M059J (cell line): Measurements from ENCODE around the gene LNX1. TPM values are rescaled to one million over a fixed set of nuclear protein-coding genes. Genes with fewer than 3 reads are reported as not detected.

Experiments used
- DNase-seq: peaks from one replicate; pipeline ENCODE4 v3.0.0-alpha.2; 2012; ENCODE audit warnings: low read depth
- total RNA-seq: library from RNA; depleted of rRNA; stranded (reverse); fragments of >200 nt; shearing (Covaris generic); gene quantifications from 2 replicates; pipeline ENCODE4 v1.2.3, GENCODE V29; 2014

The LNX1 gene
- total RNA-seq, 1 experiment from 2014 or later = 1.7 TPM

GRCh38 chr4:53599632-53600031 is 8.3 kb upstream of the LNX1 start:
- no peak for DNase-seq

- peak; percentile 20 for DNase-seq
Observed at GRCh38 chr4:53598901-53599300, 7.6 kb upstream of the LNX1 start.

DNA sequence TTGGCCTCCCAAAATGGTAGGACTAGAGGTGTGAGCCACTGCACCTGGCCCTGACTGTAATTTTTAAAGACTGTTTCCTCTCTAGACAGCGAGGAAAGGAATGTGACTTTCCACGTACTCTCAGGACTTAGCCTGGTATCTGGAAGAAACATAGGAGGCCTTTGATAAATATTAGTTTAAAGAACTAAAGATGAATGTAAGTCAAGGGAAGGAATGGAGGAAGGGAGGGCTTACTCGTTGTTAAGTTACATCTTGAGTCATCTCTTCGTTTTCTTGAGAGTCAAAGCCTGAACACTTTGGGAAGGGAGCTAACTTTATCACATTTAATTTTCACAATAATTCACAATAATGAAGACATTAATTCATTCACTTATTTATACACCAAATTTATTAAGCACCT is 7.2 kb upstream of the LNX1 start:
- no peak for DNase-seq

DNA sequence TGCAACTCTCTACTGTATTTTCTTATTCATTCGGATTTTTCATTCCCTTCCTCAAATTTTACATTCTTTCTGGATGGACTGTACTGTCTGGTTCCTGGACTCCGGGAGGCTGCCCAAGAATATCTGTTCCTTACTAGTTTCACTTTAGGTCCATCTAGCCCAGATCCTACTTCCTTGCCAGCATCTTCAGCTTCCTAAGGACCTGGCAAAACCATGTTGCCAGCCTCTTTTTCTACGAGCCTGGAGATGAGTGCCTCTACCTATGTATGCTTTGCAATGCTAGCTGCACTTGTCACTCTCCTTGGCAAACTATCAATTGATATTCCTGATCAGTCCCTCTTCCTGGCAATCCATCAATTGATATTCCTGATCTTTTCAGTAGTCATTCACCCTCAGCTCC is 5.6 kb upstream of the LNX1 start:
- no peak for DNase-seq

- DNase-seq = no peak
Observed at GRCh38 chr4:53595834-53596233, 4.5 kb upstream of the LNX1 start.

DNA sequence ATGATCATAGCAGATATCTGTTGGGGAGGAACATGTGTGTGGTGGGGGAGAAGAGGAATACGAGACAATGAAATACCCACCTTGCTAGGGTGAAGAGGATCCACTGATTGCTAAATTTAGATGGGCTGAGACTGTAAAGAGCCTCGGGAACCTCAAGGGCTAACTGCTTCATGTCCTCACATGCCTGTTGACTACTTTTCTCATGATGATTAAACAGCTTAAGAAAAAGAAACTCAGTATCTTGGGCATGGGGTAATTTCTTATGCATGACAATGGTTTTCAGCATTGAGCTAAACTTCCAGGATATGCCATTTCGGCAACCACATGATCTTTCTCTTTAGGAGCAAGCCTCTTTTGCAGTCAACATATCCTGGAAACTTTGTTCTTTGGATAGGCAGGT is 3.9 kb upstream of the LNX1 start:
- no peak for DNase-seq

GRCh38 chr4:53593765-53594164 is 2.5 kb upstream of the LNX1 start:
- no peak for DNase-seq

- DNase-seq = no peak
Observed at GRCh38 chr4:53592686-53593501, 1.6 kb upstream of the LNX1 start.

- no peak for DNase-seq
Observed at GRCh38 chr4:53592122-53592521, 836 bp upstream of the LNX1 start.

GRCh38 chr4:53590187-53590586 is 1.1 kb downstream of the LNX1 start:
- no peak for DNase-seq

GRCh38 chr4:53589511-53589910 is 1.8 kb downstream of the LNX1 start:
- DNase-seq = no peak

DNA sequence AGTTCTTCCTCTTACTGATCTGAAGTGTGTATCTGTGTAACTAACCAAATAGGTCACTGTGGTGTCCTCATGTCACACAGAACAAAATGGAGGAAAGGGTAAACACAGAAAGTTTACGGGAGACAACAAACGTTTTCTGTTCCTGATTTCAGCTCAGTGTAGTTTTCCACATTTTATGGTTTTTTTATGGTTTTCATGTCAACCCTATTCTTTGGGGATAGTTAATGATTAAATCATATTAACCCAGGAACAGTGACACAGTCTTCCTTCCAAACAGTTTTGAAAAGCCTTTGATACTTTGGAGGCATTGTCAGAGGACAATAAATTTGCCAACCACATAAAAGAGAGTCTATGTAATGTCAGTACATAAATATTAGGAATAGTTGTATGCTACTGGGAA is 4.2 kb downstream of the LNX1 start:
- DNase-seq = no peak

GRCh38 chr4:53586121-53586816 is 5.0 kb downstream of the LNX1 start:
- peak; percentile 54 for DNase-seq

DNA sequence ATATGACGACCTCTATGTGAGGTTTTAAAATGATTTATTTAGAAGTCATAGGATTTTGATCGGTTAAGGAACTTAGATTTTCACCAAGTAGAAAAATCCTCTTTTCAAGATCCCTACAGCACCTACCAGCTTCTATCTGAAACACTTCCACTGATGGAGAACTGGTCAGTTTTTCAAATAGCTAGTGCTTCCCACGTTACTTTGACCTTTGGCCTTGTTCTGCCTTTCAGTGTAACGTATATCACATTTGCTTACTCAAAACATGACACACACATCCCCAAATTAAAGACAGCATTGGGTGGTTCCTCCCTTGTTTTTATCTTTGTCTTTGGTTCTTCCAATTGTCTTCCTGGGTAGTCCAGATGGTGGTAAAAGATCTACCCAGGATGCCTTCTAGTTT is 6.6 kb downstream of the LNX1 start:
- DNase-seq = no peak

DNA sequence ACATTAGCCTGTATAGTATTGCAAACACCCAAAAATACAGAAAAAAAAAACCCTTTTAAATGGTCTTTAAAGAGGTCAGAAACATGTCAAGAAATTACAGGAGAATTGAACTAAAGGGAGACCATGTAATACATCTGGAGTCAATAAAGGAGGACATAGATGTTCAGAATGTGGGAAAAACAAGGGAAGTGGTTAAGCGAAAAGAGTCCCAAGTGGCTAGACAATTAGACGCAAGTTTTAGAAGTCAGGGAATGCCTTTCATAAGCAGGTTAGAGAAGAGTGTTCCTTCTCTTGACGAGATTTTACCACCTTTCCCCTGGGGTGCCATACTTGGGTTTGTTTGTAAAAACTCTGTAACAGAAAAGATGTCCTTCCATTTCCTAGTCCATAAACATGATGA is 7.8 kb downstream of the LNX1 start:
- DNase-seq = no peak

GRCh38 chr4:53582194-53582593 is 9.1 kb downstream of the LNX1 start:
- no peak for DNase-seq

DNA sequence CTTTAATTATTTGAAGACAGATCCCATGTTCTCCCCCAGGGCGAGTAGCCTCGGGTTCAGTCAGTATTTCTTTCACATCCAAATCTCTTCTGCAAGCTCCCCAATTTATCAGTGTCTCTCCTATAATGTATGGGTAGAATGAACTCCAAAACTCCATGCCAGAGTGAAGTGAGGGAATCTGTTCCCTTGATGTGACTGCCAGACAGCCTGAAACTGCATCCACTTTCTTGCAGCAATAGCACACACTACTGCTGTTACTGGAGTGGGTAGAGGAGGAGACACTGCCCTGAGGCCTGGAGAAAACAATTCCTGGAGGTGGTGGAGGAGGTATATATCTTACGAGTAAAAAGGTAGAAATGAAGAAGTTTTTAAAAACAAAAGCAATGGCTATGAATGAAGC is 11.0 kb downstream of the LNX1 start:
- DNase-seq = no peak

GRCh38 chr4:53579826-53580225 is 11.5 kb downstream of the LNX1 start:
- DNase-seq = no peak

DNA sequence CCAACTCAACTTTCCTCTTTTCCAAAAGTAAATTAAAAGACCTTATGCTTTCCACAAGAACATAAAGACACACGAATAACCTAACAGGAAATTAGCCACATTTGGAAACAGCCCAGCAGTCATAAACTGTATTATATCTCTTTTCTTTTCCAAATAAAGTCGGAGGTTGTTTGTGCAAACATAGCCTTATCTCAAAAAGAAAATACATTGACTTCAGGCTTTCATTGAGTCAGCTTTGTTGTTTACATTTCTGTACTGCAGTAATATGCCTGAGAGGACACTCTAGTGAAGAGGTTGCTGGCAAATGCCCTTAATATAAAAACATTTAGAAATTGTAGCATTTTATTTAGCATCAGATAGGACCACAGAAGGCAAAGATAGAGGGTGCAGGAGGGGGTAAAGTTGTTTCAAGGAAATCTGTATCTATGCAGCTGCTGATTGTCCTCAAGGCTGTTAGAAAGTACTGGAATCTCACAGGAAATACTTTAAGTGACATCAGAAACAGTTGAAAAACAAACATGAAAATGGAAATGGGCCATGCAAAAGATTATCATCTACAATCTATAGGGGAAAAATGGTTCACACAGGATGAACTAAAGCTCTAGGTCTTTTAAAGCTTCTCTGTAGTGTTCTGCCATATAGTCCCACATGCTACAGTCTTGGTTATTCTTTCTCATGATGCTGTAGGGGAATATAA is 14.5 kb downstream of the LNX1 start:
- DNase-seq = peak; percentile 65

GRCh38 chr4:53576071-53576617 is 15.1 kb downstream of the LNX1 start:
- no peak for DNase-seq

DNA sequence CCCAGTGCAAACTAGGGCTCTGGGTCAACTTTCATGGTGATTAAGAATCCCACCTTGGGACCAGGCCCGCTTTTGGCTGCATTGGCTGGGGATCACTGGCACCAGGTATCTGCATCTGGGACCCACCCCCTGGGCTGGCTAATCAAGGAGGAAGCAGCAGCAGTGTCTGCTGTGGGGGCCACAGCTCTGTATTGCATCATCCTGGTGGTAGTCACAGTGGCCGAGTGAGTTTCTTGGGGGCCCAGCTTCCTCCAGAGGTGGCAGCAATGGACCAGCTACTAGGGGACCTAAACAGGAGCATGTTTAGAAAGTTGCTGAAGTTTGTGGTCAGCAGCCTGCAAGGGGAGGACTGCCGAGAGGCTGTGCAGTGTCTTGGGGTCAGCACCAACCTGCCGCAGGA is 15.7 kb downstream of the LNX1 start:
- DNase-seq = no peak

- DNase-seq = no peak
Observed at GRCh38 chr4:53574528-53574927, 16.8 kb downstream of the LNX1 start.

DNA sequence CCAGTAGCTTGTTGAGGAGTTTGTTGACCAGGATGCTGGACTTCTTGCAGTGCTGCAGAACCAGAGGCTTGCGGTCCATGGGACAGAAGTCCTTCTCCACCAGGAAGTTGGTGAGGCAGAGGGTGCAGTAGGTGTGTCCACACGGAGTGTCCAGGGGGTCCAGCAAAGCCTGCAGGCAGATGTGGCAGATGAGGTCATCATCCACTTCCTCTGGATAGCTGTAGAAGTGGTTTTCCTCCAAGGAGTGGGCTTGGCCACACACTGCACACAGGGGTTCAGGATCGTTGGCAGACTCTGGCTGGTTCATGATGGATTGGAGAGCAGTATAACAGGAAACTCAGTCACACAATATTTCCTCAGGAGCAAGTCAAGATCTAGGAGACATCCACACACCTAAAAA is 17.6 kb downstream of the LNX1 start:
- peak; percentile 72 for DNase-seq
